GM12878 (cell line): ENCODE data around the gene TAOK2. TPM values are rescaled to one million over a fixed set of nuclear protein-coding genes. Genes with fewer than 3 reads are reported as not detected.

ENCODE experiments used
- ATAC-seq: fragments of 200-7000 bp; cut with Tn5 transposase; 3 replicates; pipeline ENCODE4 v1.9.1; 2020; ENCODE audit warnings: mild to moderate bottlenecking, moderate library complexity
- BruUV-seq: library from RNA; stranded (reverse); fragments of 400-500 nt; replicated peaks from 2 replicates; lab custom pipeline; 2021; lab: Mats Ljungman, UMichigan
- CTCF ChIA-PET: fragments of 300-600 bp; sonication (Branson Sonifier 250); formaldehyde crosslinking; extraction: SDS; loops from one replicate; lab custom pipeline; 2021; ENCODE audit warnings: inconsistent platforms; lab: Yijun Ruan, JAX
- POLR2A ChIA-PET: fragments of 350-600 bp; formaldehyde crosslinking; extraction: SDS; loops from one replicate; lab custom pipeline; 2021; ENCODE audit warnings: inconsistent platforms; lab: Charles Lee
- RAD21 ChIA-PET: fragments of 300-600 bp; sonication (Branson Sonifier 250); formaldehyde crosslinking; loops from one replicate; lab custom pipeline; 2023; ENCODE audit warnings: antibody characterized with exemption; ENCODE audit not compliant: unreplicated experiment; lab: Charles Lee
- SMC1A ChIA-PET: fragments of 300-600 bp; sonication (Branson Sonifier 250); formaldehyde crosslinking; loops from one replicate; lab custom pipeline; 2023; ENCODE audit not compliant: unreplicated experiment, uncharacterized antibody; lab: Charles Lee
- DNase-seq: peaks from one replicate; pipeline ENCODE4 v3.0.0-alpha.2; 2011; ENCODE audit warnings: low read depth, low spot score
- FAIRE-seq: peaks from 3 replicates; lab custom pipeline; 2011; peaks lifted over from hg19 to GRCh38; lab: Jason Lieb, UNC
- H2AFZ ChIP-seq: 2 replicates; pipeline ENCODE4 v1.6.0; 2011; ENCODE audit warnings: low read depth, low read length, control low read depth; ENCODE audit not compliant: control insufficient read depth
- H3K27ac ChIP-seq: 2 replicates; pipeline ENCODE4 v1.5.1; 2011; ENCODE audit warnings: control low read depth; ENCODE audit not compliant: control insufficient read depth, insufficient read depth
- H3K27me3 ChIP-seq, 2 experiments: replicated peaks in 1 of 2; 2 replicates each; pipeline versions ENCODE4 v1.6.0 to v1.6.1; 2011; ENCODE audit warnings: low read length in 1 of 2; ENCODE audit not compliant: control insufficient read depth in 2 of 2, insufficient read depth in 2 of 2
- H3K36me3 ChIP-seq, 2 experiments: 2 replicates each; pipeline ENCODE4 v1.5.1; 2011; ENCODE audit warnings: low read length in 1 of 2; ENCODE audit not compliant: control insufficient read depth in 2 of 2, insufficient read depth in 2 of 2
- H3K4me1 ChIP-seq: 2 replicates; pipeline ENCODE4 v1.6.1; 2011; ENCODE audit warnings: mild to moderate bottlenecking, low read length, moderate library complexity, mixed read lengths; ENCODE audit not compliant: control insufficient read depth, insufficient read depth
- H3K4me2 ChIP-seq: 2 replicates; pipeline ENCODE4 v1.6.0; 2011; ENCODE audit warnings: control low read depth; ENCODE audit not compliant: control insufficient read depth, insufficient read depth
- H3K4me3 ChIP-seq: fragments of 200-600 bp; sonication (generic); 2 replicates; pipeline ENCODE4 v1.5.1; 2016
- H3K79me2 ChIP-seq: 2 replicates; pipeline ENCODE4 v1.6.0; 2011; ENCODE audit warnings: low read length; ENCODE audit not compliant: control insufficient read depth, insufficient read depth
- H3K9ac ChIP-seq: 2 replicates; pipeline ENCODE4 v1.8.0; 2011; ENCODE audit warnings: low read length, control low read depth, mixed read lengths; ENCODE audit not compliant: control insufficient read depth, insufficient read depth
- H3K9me3 ChIP-seq: replicated peaks from 3 replicates; pipeline ENCODE4 v1.5.1; 2011; ENCODE audit warnings: mild to moderate bottlenecking, low read length; ENCODE audit not compliant: control insufficient read depth, insufficient read depth
- H4K20me1 ChIP-seq: 2 replicates; pipeline ENCODE4 v1.6.0; 2011; ENCODE audit not compliant: control insufficient read depth, insufficient read depth
- CREB1 ChIP-seq: IDR thresholded peaks from 2 replicates; pipeline ENCODE4 v1.6.1; 2012; ENCODE audit warnings: low read depth, mild to moderate bottlenecking, inconsistent platforms
- IKZF2 ChIP-seq, 2 experiments: fragments of 450-650 bp; IDR thresholded peaks; 2 replicates each; pipeline ENCODE4 v1.6.1; 2017; ENCODE audit warnings: mild to moderate bottlenecking in 2 of 2, moderate library complexity in 2 of 2
- NFXL1 ChIP-seq: fragments of 450-650 bp; IDR thresholded peaks from 2 replicates; pipeline ENCODE4 v1.6.1; 2017; ENCODE audit warnings: antibody characterized with exemption, mild to moderate bottlenecking, borderline replicate concordance
- WGBS: methylation state at CpG from one replicate; pipeline ENCODE4 v1.1.6; 2016; ENCODE audit warnings: low lambda C conversion rate; ENCODE audit not compliant: insufficient replicate concordance, insufficient coverage; ENCODE audit errors: missing lambda C conversion rate; 5-methylcytosine and 5-hydroxymethylcytosine counted together
- in situ Hi-C: fragments of 300-500 bp; cut with MboI; formaldehyde crosslinking; loops from 9 replicates; pipeline ENCODE4 v1.14.3; 2018; ENCODE audit warnings: mixed read lengths
- intact Hi-C: fragments of 100-400 bp; cut with micrococcal nuclease; formaldehyde crosslinking; loops from one replicate; pipeline ENCODE4 v1.14.2; 2022; ENCODE audit not compliant: unreplicated experiment
- polyA plus RNA-seq, 11 experiments: library from polyadenylated mRNA; depleted of rRNA in 4 of 11; unstranded in 6 of 11; stranded (reverse) in 5 of 11; fragments of >200 nt; fragmentation: Nextera tagmentation in 4 of 11; fragmentation: Illumina TruSeq in 1 of 11; extraction: Ambion mirVana in 4 of 11; extraction: Trizol in 1 of 11; gene quantifications; 1 replicate in 1 of 11; 2 replicates in 10 of 11; pipeline versions ENCODE4 v1.2.1 to v1.2.3, GENCODE V29; 2011 to 2016; ENCODE audit warnings: inconsistent platforms in 2 of 11, missing spikeins in 2 of 11, low read depth in 1 of 11
- total RNA-seq, 4 experiments: library from RNA; depleted of rRNA in 3 of 4; stranded (reverse); fragments of >200 nt in 3 of 4; fragmentation: Illumina TruSeq in 1 of 4; extraction: Trizol in 1 of 4; gene quantifications; 2 replicates each; pipeline versions ENCODE4 v1.2.1 to v1.2.3, GENCODE V29; 2013 to 2021
- TF ChIP-seq, protein P1 (sequence below): fragments of 450-650 bp; IDR thresholded peaks from 2 replicates; pipeline ENCODE4 v1.6.1; 2016; ENCODE audit warnings: mild to moderate bottlenecking, moderate library complexity, borderline replicate concordance

TAOK2 gene
- total and polyA plus RNA-seq, 10 of the 15 experiments (the other 5 are each of a cell fraction or from before 2014, with no cell fraction given): 0.14 to 40.2 (median 11.6) TPM

DNA sequence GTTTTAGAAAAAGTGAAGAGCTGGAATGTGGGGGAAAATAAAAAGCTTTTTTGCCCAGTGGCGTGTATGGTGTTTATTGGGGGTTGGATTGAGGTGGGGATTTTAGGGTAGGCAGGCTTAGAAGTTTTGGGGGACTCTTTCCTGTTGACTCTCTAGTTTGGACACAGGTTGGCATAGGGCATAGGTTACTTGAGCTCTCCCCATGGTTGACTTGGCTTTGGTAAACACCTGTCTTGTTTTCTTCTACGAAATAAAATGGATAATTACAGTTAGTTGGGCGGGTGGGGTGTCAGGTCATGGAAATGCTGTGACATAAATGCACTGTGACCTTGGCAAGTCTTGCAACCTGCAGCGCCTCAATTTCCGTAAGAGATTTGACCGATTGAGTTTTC is 680 bp upstream of the TAOK2 start:
- 95% methylated on average over 6 of the region's 6 CpGs for WGBS
- H3K4me2 ChIP-seq: 0 out of 2 replicates have a peak overlapping the region, but pooled peaks have one; percentile 42
- peaks cover 9% of the 10 kb centered on the region; the same call in 1 of the 2 replicates for H3K4me1 ChIP-seq
- TF ChIP-seq NFXL1: no peak
- TF ChIP-seq CREB1: no peak
- 0 out of 4 replicates have a peak, but pooled peaks of 1 of the 2 experiments have one; percentile 7 for TF ChIP-seq IKZF2 (IDR thresholded peaks at IDR 0.05)
- TF ChIP-seq, protein P1, sequence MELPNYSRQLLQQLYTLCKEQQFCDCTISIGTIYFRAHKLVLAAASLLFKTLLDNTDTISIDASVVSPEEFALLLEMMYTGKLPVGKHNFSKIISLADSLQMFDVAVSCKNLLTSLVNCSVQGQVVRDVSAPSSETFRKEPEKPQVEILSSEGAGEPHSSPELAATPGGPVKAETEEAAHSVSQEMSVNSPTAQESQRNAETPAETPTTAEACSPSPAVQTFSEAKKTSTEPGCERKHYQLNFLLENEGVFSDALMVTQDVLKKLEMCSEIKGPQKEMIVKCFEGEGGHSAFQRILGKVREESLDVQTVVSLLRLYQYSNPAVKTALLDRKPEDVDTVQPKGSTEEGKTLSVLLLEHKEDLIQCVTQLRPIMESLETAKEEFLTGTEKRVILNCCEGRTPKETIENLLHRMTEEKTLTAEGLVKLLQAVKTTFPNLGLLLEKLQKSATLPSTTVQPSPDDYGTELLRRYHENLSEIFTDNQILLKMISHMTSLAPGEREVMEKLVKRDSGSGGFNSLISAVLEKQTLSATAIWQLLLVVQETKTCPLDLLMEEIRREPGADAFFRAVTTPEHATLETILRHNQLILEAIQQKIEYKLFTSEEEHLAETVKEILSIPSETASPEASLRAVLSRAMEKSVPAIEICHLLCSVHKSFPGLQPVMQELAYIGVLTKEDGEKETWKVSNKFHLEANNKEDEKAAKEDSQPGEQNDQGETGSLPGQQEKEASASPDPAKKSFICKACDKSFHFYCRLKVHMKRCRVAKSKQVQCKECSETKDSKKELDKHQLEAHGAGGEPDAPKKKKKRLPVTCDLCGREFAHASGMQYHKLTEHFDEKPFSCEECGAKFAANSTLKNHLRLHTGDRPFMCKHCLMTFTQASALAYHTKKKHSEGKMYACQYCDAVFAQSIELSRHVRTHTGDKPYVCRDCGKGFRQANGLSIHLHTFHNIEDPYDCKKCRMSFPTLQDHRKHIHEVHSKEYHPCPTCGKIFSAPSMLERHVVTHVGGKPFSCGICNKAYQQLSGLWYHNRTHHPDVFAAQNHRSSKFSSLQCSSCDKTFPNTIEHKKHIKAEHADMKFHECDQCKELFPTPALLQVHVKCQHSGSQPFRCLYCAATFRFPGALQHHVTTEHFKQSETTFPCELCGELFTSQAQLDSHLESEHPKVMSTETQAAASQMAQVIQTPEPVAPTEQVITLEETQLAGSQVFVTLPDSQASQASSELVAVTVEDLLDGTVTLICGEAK: 0 out of 2 replicates have a peak, but pooled peaks have one; percentile 14
- H3K9ac ChIP-seq: no peak overlapping the region
- no peak for DNase-seq
- H3K4me3 ChIP-seq: no peak overlapping the region
- ChIA-PET POLR2A (interaction anchor here (0.6 to 6.0 kb wide), 17 partner anchors 9 to 311 kb away, joined by 3 to 53 read pairs (median 3); partner anchors contain the start of genes ALDOA, HIRIP3, INO80E and KCTD13), RAD21 (interaction anchor here (0.5 to 2.3 kb wide), 8 partner anchors 11 to 562 kb away, joined by 3 to 19 read pairs (median 4); partner anchors contain the start of genes ALDOA, HIRIP3, INO80E and KCTD13), CTCF (interaction anchor here (0.5 to 2.2 kb wide), 10 partner anchors 11 to 169 kb away, joined by 3 to 21 read pairs (median 4); partner anchors contain the start of genes HIRIP3, PAGR1 and TMEM219), SMC1A (interaction anchor here (0.8 to 2.8 kb wide), 7 partner anchors 8 to 124 kb away, joined by 3 to 20 read pairs (median 4); partner anchors contain the start of genes HIRIP3 and TMEM219)
- peak overlapping the region; percentile 42 for H2AFZ ChIP-seq
- FAIRE-seq: no peak
- H3K27me3 ChIP-seq: no peaks in the 10 kb centered on the region
- intact Hi-C loops: no loop called here
- H3K27ac ChIP-seq: 0 out of 2 replicates have a peak overlapping the region, but pooled peaks have one; percentile 6
- no peak for ATAC-seq
- H3K36me3 ChIP-seq: peaks cover 0 to 2% of the 10 kb centered on the region in 2 experiments; a peak in 3 of 4 replicates
- no TSS peak for BruUV-seq
- in situ Hi-C loops: no loop called here
- no peaks in the 10 kb centered on the region for H4K20me1 ChIP-seq
- peaks cover 37% of the 10 kb centered on the region for H3K79me2 ChIP-seq
- no peaks in the 10 kb centered on the region; the same call in 2 of the 3 replicates for H3K9me3 ChIP-seq
